GM12878 (cell line): ENCODE measurements around the gene PSMB3. TPM values are rescaled to one million over a fixed set of nuclear protein-coding genes. Genes with fewer than 3 reads are reported as not detected.

Experiments
- ATAC-seq: fragments of 200-7000 bp; cut with Tn5 transposase; 3 replicates; pipeline ENCODE4 v1.9.1; 2020; ENCODE audit warnings: mild to moderate bottlenecking, moderate library complexity
- BruUV-seq: library from RNA; stranded (reverse); fragments of 400-500 nt; replicated peaks from 2 replicates; lab custom pipeline; 2021; lab: Mats Ljungman, UMichigan
- CTCF ChIA-PET: fragments of 300-600 bp; sonication (Branson Sonifier 250); formaldehyde crosslinking; extraction: SDS; loops from one replicate; lab custom pipeline; 2021; ENCODE audit warnings: inconsistent platforms; lab: Yijun Ruan, JAX
- POLR2A ChIA-PET: fragments of 350-600 bp; formaldehyde crosslinking; extraction: SDS; loops from one replicate; lab custom pipeline; 2021; ENCODE audit warnings: inconsistent platforms; lab: Charles Lee
- RAD21 ChIA-PET: fragments of 300-600 bp; sonication (Branson Sonifier 250); formaldehyde crosslinking; loops from one replicate; lab custom pipeline; 2023; ENCODE audit warnings: antibody characterized with exemption; ENCODE audit not compliant: unreplicated experiment; lab: Charles Lee
- SMC1A ChIA-PET: fragments of 300-600 bp; sonication (Branson Sonifier 250); formaldehyde crosslinking; loops from one replicate; lab custom pipeline; 2023; ENCODE audit not compliant: unreplicated experiment, uncharacterized antibody; lab: Charles Lee
- DNase-seq: peaks from one replicate; pipeline ENCODE4 v3.0.0-alpha.2; 2011; ENCODE audit warnings: low read depth, low spot score
- FAIRE-seq: peaks from 3 replicates; lab custom pipeline; 2011; peaks lifted over from hg19 to GRCh38; lab: Jason Lieb, UNC
- H2AFZ ChIP-seq: 2 replicates; pipeline ENCODE4 v1.6.0; 2011; ENCODE audit warnings: low read depth, low read length, control low read depth; ENCODE audit not compliant: control insufficient read depth
- H3K27ac ChIP-seq: 2 replicates; pipeline ENCODE4 v1.5.1; 2011; ENCODE audit warnings: control low read depth; ENCODE audit not compliant: control insufficient read depth, insufficient read depth
- H3K27me3 ChIP-seq, 2 experiments: replicated peaks in 1 of 2; 2 replicates each; pipeline versions ENCODE4 v1.6.0 to v1.6.1; 2011; ENCODE audit warnings: low read length in 1 of 2; ENCODE audit not compliant: control insufficient read depth in 2 of 2, insufficient read depth in 2 of 2
- H3K36me3 ChIP-seq, 2 experiments: 2 replicates each; pipeline ENCODE4 v1.5.1; 2011; ENCODE audit warnings: low read length in 1 of 2; ENCODE audit not compliant: control insufficient read depth in 2 of 2, insufficient read depth in 2 of 2
- H3K4me1 ChIP-seq: 2 replicates; pipeline ENCODE4 v1.6.1; 2011; ENCODE audit warnings: mild to moderate bottlenecking, low read length, moderate library complexity, mixed read lengths; ENCODE audit not compliant: control insufficient read depth, insufficient read depth
- H3K4me2 ChIP-seq: 2 replicates; pipeline ENCODE4 v1.6.0; 2011; ENCODE audit warnings: control low read depth; ENCODE audit not compliant: control insufficient read depth, insufficient read depth
- H3K4me3 ChIP-seq: fragments of 200-600 bp; sonication (generic); 2 replicates; pipeline ENCODE4 v1.5.1; 2016
- H3K79me2 ChIP-seq: 2 replicates; pipeline ENCODE4 v1.6.0; 2011; ENCODE audit warnings: low read length; ENCODE audit not compliant: control insufficient read depth, insufficient read depth
- H3K9ac ChIP-seq: 2 replicates; pipeline ENCODE4 v1.8.0; 2011; ENCODE audit warnings: low read length, control low read depth, mixed read lengths; ENCODE audit not compliant: control insufficient read depth, insufficient read depth
- H3K9me3 ChIP-seq: replicated peaks from 3 replicates; pipeline ENCODE4 v1.5.1; 2011; ENCODE audit warnings: mild to moderate bottlenecking, low read length; ENCODE audit not compliant: control insufficient read depth, insufficient read depth
- H4K20me1 ChIP-seq: 2 replicates; pipeline ENCODE4 v1.6.0; 2011; ENCODE audit not compliant: control insufficient read depth, insufficient read depth
- CHD2 ChIP-seq: IDR thresholded peaks from 2 replicates; pipeline ENCODE4 v1.6.1; 2011; ENCODE audit warnings: low read depth, low read length, improper control_type of control experiment, borderline replicate concordance
- GATAD2B ChIP-seq: fragments of 450-650 bp; conservative IDR thresholded peaks from 2 replicates; pipeline ENCODE4 v1.6.1; 2017; ENCODE audit warnings: low read depth, mild to moderate bottlenecking, moderate library complexity
- HDAC2 ChIP-seq: fragments of 200-600 bp; sonication (generic); IDR thresholded peaks from 2 replicates; pipeline ENCODE4 v1.6.1; 2017
- IKZF1 ChIP-seq: fragments of 450-650 bp; conservative IDR thresholded peaks from 2 replicates; pipeline ENCODE4 v1.6.1; 2017; ENCODE audit warnings: antibody characterized with exemption, mild to moderate bottlenecking
- LARP7 ChIP-seq: fragments of 450-650 bp; IDR thresholded peaks from 2 replicates; pipeline ENCODE4 v1.6.1; 2017; ENCODE audit warnings: mild to moderate bottlenecking
- RAD51 ChIP-seq: fragments of 450-650 bp; IDR thresholded peaks from 2 replicates; pipeline ENCODE4 v1.6.1; 2016; ENCODE audit warnings: moderate library complexity, mild to moderate bottlenecking, inconsistent platforms
- RUNX3 ChIP-seq: IDR thresholded peaks from 2 replicates; pipeline ENCODE4 v1.6.1; 2012; ENCODE audit warnings: low read length, inconsistent platforms
- WGBS: methylation state at CpG from one replicate; pipeline ENCODE4 v1.1.6; 2016; ENCODE audit warnings: low lambda C conversion rate; ENCODE audit not compliant: insufficient replicate concordance, insufficient coverage; ENCODE audit errors: missing lambda C conversion rate; 5-methylcytosine and 5-hydroxymethylcytosine counted together
- in situ Hi-C: fragments of 300-500 bp; cut with MboI; formaldehyde crosslinking; loops from 9 replicates; pipeline ENCODE4 v1.14.3; 2018; ENCODE audit warnings: mixed read lengths
- intact Hi-C: fragments of 100-400 bp; cut with micrococcal nuclease; formaldehyde crosslinking; loops from one replicate; pipeline ENCODE4 v1.14.2; 2022; ENCODE audit not compliant: unreplicated experiment
- polyA plus RNA-seq, 11 experiments: library from polyadenylated mRNA; depleted of rRNA in 4 of 11; unstranded in 6 of 11; stranded (reverse) in 5 of 11; fragments of >200 nt; fragmentation: Nextera tagmentation in 4 of 11; fragmentation: Illumina TruSeq in 1 of 11; extraction: Ambion mirVana in 4 of 11; extraction: Trizol in 1 of 11; gene quantifications; 1 replicate in 1 of 11; 2 replicates in 10 of 11; pipeline versions ENCODE4 v1.2.1 to v1.2.3, GENCODE V29; 2011 to 2016; ENCODE audit warnings: inconsistent platforms in 2 of 11, missing spikeins in 2 of 11, low read depth in 1 of 11
- total RNA-seq, 4 experiments: library from RNA; depleted of rRNA in 3 of 4; stranded (reverse); fragments of >200 nt in 3 of 4; fragmentation: Illumina TruSeq in 1 of 4; extraction: Trizol in 1 of 4; gene quantifications; 2 replicates each; pipeline versions ENCODE4 v1.2.1 to v1.2.3, GENCODE V29; 2013 to 2021
- TF ChIP-seq, protein P1 (sequence below): fragments of 450-650 bp; IDR thresholded peaks from 2 replicates; pipeline ENCODE4 v1.6.1; 2016; ENCODE audit warnings: mild to moderate bottlenecking

The PSMB3 gene
- total and polyA plus RNA-seq, 10 of the 15 experiments (the other 5 are each of a cell fraction or from before 2014, with no cell fraction given) = 300 to 2,130 (median 490) TPM

DNA sequence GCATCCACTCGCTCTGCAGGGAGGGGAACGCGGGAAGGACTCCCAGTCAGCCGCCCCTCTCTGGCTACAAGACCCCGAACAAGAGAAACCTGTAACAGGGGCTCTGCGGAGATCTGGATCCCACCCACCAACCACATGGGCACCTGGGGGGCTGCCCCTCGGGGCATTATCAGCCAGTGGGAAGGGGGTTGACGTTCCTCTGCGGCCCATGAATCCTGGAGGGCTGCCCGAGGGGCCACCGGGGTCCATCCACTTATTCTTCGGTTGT, 2.6 kb upstream of the PSMB3 start:
- intact Hi-C loops (no loop called here), in situ Hi-C loops (loop anchor here (10.0 kb wide), 1 partner anchor 405 kb away; the partner anchor contains the start of gene PLXDC1)
- RAD21 ChIA-PET = no interaction called here
- peaks cover 0 to 4% of the 10 kb centered on the region in 2 experiments; a peak in 2 of 4 replicates for H3K36me3 ChIP-seq
- peaks cover 48% of the 10 kb centered on the region for H3K79me2 ChIP-seq
- 38% methylated on average over 12 of the region's 12 CpGs for WGBS
- POLR2A ChIA-PET = interaction anchor here (0.9 to 1.3 kb wide), 2 partner anchors 21 to 119 kb away, joined by 4 to 5 read pairs; partner anchors contain the start of gene LASP1
- CTCF ChIA-PET = interaction anchor here (1.0 to 1.1 kb wide), 2 partner anchors 119 to 403 kb away, joined by 3 to 4 read pairs; partner anchors contain the start of gene LASP1
- H3K4me2 ChIP-seq = peak overlapping the region; percentile 96
- no peak overlapping the region; the same call in 1 of the 2 replicates for H2AFZ ChIP-seq
- H4K20me1 ChIP-seq = no peaks in the 10 kb centered on the region
- FAIRE-seq (no peak), ATAC-seq (no peak), DNase-seq (no peak)
- TF ChIP-seq CHD2 (no peak), GATAD2B (0 out of 2 replicates have a peak, but pooled peaks have one; percentile 8), HDAC2 (no peak), RUNX3 (no peak; the same call in 1 of the 2 replicates), LARP7 (0 out of 2 replicates have a peak, but pooled peaks have one; percentile 3), IKZF1 (peak; percentile 23; the same call in 1 of the 2 replicates), RAD51 (0 out of 2 replicates have a peak, but pooled peaks have one; percentile 5)
- TF ChIP-seq, protein P1, sequence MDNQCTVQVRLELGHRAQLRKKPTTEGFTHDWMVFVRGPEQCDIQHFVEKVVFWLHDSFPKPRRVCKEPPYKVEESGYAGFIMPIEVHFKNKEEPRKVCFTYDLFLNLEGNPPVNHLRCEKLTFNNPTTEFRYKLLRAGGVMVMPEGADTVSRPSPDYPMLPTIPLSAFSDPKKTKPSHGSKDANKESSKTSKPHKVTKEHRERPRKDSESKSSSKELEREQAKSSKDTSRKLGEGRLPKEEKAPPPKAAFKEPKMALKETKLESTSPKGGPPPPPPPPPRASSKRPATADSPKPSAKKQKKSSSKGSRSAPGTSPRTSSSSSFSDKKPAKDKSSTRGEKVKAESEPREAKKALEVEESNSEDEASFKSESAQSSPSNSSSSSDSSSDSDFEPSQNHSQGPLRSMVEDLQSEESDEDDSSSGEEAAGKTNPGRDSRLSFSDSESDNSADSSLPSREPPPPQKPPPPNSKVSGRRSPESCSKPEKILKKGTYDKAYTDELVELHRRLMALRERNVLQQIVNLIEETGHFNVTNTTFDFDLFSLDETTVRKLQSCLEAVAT = no peak
- H3K9ac ChIP-seq = peak overlapping the region; percentile 61; the same call in 1 of the 2 replicates
- no peaks in the 10 kb centered on the region; a peak in 1 of 4 replicates for H3K27me3 ChIP-seq
- no peak overlapping the region for H3K27ac ChIP-seq
- H3K4me1 ChIP-seq = peaks cover 30% of the 10 kb centered on the region
- SMC1A ChIA-PET = interaction anchor here (0.9 to 2.6 kb wide), 4 partner anchors 15 to 81 kb away, joined by 3 to 9 read pairs (median 5); partner anchors contain the start of gene MLLT6
- peak overlapping the region; percentile 70 for H3K4me3 ChIP-seq
- BruUV-seq = no TSS peak
- H3K9me3 ChIP-seq = no peaks in the 10 kb centered on the region
